Stomach (tissue), 9 donors: ENCODE data around the gene ERBB4. TPM values are rescaled to one million over a fixed set of nuclear protein-coding genes. Genes with fewer than 3 reads are reported as not detected.

Experiments
- DNase-seq, 2 donors: peaks; one replicate each; pipeline versions ENCODE4 v3.0.0 to v3.0.0-alpha.2; 2013 to 2019
- H3K27ac ChIP-seq, 5 donors: fragments of 200-600 bp in 4 of 5; sonication (generic) in 4 of 5; one replicate each; pipeline ENCODE4 v1.5.1; 2013 to 2019; ENCODE audit warnings: mild to moderate bottlenecking in 1 of 5, moderate library complexity in 1 of 5
- H3K27me3 ChIP-seq, 3 donors: fragments of 200-600 bp; sonication (generic); one replicate each; pipeline ENCODE4 v1.5.1; 2017 to 2019; ENCODE audit warnings: mixed run types in 1 of 3
- H3K36me3 ChIP-seq, 4 donors: fragments of 200-600 bp; sonication (generic); 1 replicate in 3 of 4; 2 replicates in 1 of 4; pipeline ENCODE4 v1.5.1; 2016 to 2019
- H3K4me1 ChIP-seq, 4 donors: fragments of 200-600 bp; sonication (generic); one replicate each; pipeline ENCODE4 v1.5.1; 2016 to 2019
- H3K4me3 ChIP-seq, 4 donors: fragments of 200-600 bp; sonication (generic) in 3 of 4; one replicate each; pipeline ENCODE4 v1.5.1; 2016 to 2019; ENCODE audit warnings: mild to moderate bottlenecking in 1 of 4
- H3K9me3 ChIP-seq, 4 donors: fragments of 200-600 bp; sonication (generic); one replicate each; pipeline ENCODE4 v1.5.1; 2016 to 2019
- EP300 ChIP-seq: sonication (generic); formaldehyde crosslinking; IDR thresholded peaks from one replicate; pipeline ENCODE4 v1.6.1; 2017; ENCODE audit warnings: antibody characterized with exemption
- POLR2A ChIP-seq, 4 donors: fragments of 450-650 bp; IDR thresholded peaks; one replicate each; pipeline ENCODE4 v1.6.1; 2016; ENCODE audit warnings: antibody characterized with exemption in 4 of 4, control low read depth in 2 of 4, mild to moderate bottlenecking in 1 of 4, moderate library complexity in 1 of 4
- POLR2AphosphoS5 ChIP-seq, 3 donors: sonication (generic); formaldehyde crosslinking; IDR thresholded peaks; one replicate each; pipeline ENCODE4 v1.6.1; 2016; ENCODE audit warnings: antibody characterized with exemption in 3 of 3
- WGBS, 5 donors: extraction: QIAGEN DNeasy Blood & Tissue Kit in 3 of 5; methylation state at CpG; one replicate each; pipeline versions ENCODE4 v1.1.5 to v1.1.7; 2013 to 2018; 5-methylcytosine and 5-hydroxymethylcytosine counted together
- intact Hi-C: fragments of 100-400 bp; cut with DNase I; formaldehyde crosslinking; loops from one replicate; pipeline ENCODE4 v1.15.1; 2023; ENCODE audit warnings: low total_unique reads
- polyA plus RNA-seq, 3 donors: library from polyadenylated mRNA; stranded (reverse); fragments of 200-250 nt; gene quantifications; one replicate each; pipeline ENCODE4 v1.2.3, GENCODE V29; 2013
- total RNA-seq, 5 donors: library from RNA; depleted of rRNA; stranded (reverse); fragments of >200 nt; gene quantifications; one replicate each; pipeline versions ENCODE4 v1.1.0 to v1.2.3, GENCODE V29; 2014 to 2016
- TF ChIP-seq, protein P1 (sequence below), 7 experiments: fragments of 450-650 bp in 4 of 7; fragments of 200-600 bp in 3 of 7; sonication (generic) in 3 of 7; IDR thresholded peaks; one replicate each; pipeline ENCODE4 v1.5.1; 2016 to 2019; ENCODE audit warnings: antibody characterized with exemption in 7 of 7, control low read depth in 2 of 7, mild to moderate bottlenecking in 1 of 7
- donor health status: healthy with polysubstance abuse.
- donor health status: Bipolar disorder and iron deficiency.
- donor health status: healthy.

ERBB4 gene
- total and polyA plus RNA-seq, 8 donors = 0.12 to 2.5 (median 0.45) TPM; not detected in 1

DNA sequence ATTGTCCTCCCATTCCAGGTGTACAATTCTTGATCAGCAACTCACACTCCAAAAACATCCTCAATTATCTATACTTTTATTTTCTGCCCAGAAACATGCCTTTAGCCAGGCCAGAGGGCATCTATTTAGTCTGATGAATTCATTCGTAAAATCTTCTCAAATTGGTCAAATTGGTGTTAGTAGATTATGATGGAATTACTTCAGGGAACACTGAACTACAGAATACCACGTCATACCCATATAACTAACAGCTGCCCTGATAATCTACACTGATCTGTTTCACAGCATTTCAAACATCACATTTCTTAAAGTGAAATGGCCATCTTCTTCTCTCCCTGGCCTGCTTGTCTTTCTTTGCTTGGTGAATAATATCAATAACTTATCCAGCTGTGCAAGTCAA is 1140.8 kb downstream of the ERBB4 start:
- no peaks in the 10 kb centered on the region for H3K36me3 ChIP-seq
- no peak overlapping the region for H3K4me3 ChIP-seq
- no peaks in the 10 kb centered on the region for H3K9me3 ChIP-seq
- DNase-seq = no peak
- intact Hi-C loops = no loop called here
- 49 to 69% (median 59%) methylated on average over 2 of the region's 2 CpGs for WGBS, 5 donors
- no peaks in the 10 kb centered on the region for H3K27me3 ChIP-seq
- H3K27ac ChIP-seq = no peak overlapping the region
- TF ChIP-seq, protein P1, sequence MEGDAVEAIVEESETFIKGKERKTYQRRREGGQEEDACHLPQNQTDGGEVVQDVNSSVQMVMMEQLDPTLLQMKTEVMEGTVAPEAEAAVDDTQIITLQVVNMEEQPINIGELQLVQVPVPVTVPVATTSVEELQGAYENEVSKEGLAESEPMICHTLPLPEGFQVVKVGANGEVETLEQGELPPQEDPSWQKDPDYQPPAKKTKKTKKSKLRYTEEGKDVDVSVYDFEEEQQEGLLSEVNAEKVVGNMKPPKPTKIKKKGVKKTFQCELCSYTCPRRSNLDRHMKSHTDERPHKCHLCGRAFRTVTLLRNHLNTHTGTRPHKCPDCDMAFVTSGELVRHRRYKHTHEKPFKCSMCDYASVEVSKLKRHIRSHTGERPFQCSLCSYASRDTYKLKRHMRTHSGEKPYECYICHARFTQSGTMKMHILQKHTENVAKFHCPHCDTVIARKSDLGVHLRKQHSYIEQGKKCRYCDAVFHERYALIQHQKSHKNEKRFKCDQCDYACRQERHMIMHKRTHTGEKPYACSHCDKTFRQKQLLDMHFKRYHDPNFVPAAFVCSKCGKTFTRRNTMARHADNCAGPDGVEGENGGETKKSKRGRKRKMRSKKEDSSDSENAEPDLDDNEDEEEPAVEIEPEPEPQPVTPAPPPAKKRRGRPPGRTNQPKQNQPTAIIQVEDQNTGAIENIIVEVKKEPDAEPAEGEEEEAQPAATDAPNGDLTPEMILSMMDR (IDR thresholded peaks at IDR 0.05) = no peak
- TF ChIP-seq POLR2A (IDR thresholded peaks at IDR 0.05) (no peak), POLR2AphosphoS5 (IDR thresholded peaks at IDR 0.05) (no peak), EP300 (no peak)
- no peaks in the 10 kb centered on the region for H3K4me1 ChIP-seq

- Histone ChIP-seq H3K4me1 (no peaks in the 10 kb centered on the region), H3K4me3 (no peak overlapping the region), H3K36me3 (no peaks in the 10 kb centered on the region), H3K27me3 (no peaks in the 10 kb centered on the region), H3K9me3 (no peaks in the 10 kb centered on the region), H3K27ac (no peak overlapping the region)
- intact Hi-C loops = no loop called here
- WGBS, 5 donors = 25 to 42% (median 31%) methylated on average over 2 of the region's 2 CpGs
- peak in 1 of 2 donors; percentile 50 for DNase-seq
- TF ChIP-seq POLR2AphosphoS5 (IDR thresholded peaks at IDR 0.05) (no peak), EP300 (no peak), POLR2A (IDR thresholded peaks at IDR 0.05) (no peak)
- TF ChIP-seq, protein P1 (IDR thresholded peaks at IDR 0.05) = no peak
Measured at GRCh38 chr2:211396815-211397214, 1141.8 kb downstream of the ERBB4 start.

- H3K27ac ChIP-seq = no peak overlapping the region
- DNase-seq = peak in 1 of 2 donors; percentile 8
- no peaks in the 10 kb centered on the region for H3K9me3 ChIP-seq
- no peaks in the 10 kb centered on the region for H3K4me1 ChIP-seq
- H3K4me3 ChIP-seq = no peak overlapping the region
- H3K27me3 ChIP-seq = no peaks in the 10 kb centered on the region
- TF ChIP-seq EP300 (no peak), POLR2A (IDR thresholded peaks at IDR 0.05) (no peak)
- TF ChIP-seq, protein P1 (IDR thresholded peaks at IDR 0.05) = no peak
- H3K36me3 ChIP-seq = no peaks in the 10 kb centered on the region
- intact Hi-C loops = no loop called here
- 57 to 68% (median 63%) methylated on average over 3 of the region's 3 CpGs for WGBS, 5 donors
Measured at GRCh38 chr2:211391189-211391567, 1147.4 kb downstream of the ERBB4 start.

DNA sequence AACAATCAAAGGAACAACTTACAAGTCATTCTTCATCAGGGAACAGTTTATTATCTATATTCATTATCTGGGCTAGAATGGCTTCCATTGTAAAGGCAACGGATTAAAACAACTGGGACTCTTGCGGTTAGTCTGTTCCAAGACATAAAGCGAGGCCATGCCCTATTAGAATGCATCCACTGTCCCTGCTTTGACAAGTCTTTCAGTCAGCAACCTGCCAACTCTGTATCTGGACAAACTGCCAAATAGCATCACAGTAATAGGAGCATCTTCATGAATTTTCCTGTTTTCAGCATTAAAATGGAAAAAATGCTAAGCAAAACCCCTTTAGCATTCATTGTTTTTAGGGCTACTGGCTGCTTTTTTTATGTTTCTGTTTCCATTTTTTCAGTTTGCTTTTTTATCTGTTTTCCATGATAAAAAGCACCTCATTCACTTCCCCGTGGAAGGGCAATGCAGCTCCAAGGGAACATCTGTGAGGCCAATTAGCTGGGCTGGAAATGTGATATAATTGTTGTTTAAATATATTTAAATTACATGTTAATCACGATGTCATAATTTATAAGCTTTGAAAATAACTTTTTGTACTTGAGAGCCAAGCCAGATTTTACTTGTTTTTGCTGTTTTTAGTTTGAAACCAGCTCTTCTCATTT is 1147.9 kb downstream of the ERBB4 start:
- H3K27me3 ChIP-seq = no peaks in the 10 kb centered on the region
- H3K9me3 ChIP-seq = no peaks in the 10 kb centered on the region
- no peaks in the 10 kb centered on the region for H3K4me1 ChIP-seq
- H3K4me3 ChIP-seq = no peak overlapping the region
- 62 to 72% (median 67%) methylated on average over 5 of the region's 5 CpGs for WGBS, 5 donors
- DNase-seq = no peak
- no peak for TF ChIP-seq POLR2AphosphoS5 (IDR thresholded peaks at IDR 0.05)
- TF ChIP-seq, protein P1 (IDR thresholded peaks at IDR 0.05) = no peak
- TF ChIP-seq POLR2A (IDR thresholded peaks at IDR 0.05) = no peak
- TF ChIP-seq EP300 = no peak
- no peak overlapping the region for H3K27ac ChIP-seq
- H3K36me3 ChIP-seq = no peaks in the 10 kb centered on the region
- intact Hi-C loops = no loop called here
